ENCODE data around the gene TOM1L2.
"Not testable (repeated sequence)": the region's sequence is repeated elsewhere in the genome, so short reads cannot be mapped to it uniquely, and the experiment has no call there.

Gene TOM1L2

DNA sequence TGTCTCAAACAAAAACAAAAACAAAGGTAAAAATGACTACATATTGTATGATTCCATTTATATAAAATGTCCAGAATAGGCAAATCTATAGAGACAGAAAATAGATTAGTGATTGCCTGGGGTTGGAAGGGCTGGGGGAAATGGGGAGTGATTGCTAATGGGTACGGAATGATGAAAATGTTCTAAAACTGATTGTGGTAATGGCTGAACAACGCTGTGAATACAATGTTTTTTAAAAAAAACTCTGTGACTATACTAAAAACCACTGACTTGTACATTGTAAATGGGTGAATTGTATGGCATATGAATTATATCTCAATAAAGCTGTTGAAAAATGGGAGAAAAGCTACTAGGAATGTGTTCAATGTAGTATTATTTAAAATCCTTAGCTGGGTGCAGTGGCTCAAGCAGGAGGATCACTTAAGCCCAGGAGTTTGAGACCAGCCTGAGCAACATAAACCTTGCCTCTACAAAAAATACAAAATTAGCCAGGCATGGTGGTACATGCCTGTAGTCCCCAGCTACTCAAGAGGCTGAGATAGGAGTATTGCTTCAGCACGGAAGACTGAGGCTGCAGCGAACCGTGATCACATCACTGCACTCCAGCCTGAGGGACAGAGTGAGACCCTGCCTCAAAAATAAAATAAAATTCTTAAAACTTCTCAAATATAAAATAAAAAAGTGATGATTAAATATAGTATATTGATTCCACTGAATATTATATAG lies 47.9 kb downstream of the TOM1L2 start:
- no peak for DNase-seq (ENCODE audit: low spot score)

DNA sequence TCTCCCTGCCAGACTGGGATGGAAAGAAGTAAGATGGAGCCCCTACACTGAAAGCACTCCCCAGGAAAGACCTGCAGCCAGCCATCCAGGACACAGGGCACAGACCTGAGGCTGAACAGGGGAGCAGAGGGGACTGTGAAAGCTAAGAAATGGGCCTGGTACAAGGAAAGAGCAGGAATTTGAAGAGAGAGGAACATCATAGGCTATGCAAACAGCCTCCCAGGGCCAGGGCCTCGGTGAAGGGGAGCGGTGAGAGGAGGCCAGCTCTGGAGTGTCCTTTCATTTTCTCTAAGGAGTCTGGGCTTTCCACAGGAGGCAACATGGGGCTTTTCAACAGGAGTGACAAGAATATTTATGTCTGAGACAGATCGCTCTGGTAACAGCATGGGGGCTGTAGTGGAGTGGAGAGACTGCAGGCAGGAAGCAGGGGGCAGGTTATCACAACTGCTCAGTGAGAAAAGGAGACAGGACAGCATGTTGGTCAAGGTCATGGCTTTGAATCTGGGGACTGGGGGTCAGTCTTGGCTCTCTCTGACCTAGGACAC lies 50.1 kb downstream of the TOM1L2 start:
- DNase-seq (ENCODE audit: low spot score): no peak

DNA sequence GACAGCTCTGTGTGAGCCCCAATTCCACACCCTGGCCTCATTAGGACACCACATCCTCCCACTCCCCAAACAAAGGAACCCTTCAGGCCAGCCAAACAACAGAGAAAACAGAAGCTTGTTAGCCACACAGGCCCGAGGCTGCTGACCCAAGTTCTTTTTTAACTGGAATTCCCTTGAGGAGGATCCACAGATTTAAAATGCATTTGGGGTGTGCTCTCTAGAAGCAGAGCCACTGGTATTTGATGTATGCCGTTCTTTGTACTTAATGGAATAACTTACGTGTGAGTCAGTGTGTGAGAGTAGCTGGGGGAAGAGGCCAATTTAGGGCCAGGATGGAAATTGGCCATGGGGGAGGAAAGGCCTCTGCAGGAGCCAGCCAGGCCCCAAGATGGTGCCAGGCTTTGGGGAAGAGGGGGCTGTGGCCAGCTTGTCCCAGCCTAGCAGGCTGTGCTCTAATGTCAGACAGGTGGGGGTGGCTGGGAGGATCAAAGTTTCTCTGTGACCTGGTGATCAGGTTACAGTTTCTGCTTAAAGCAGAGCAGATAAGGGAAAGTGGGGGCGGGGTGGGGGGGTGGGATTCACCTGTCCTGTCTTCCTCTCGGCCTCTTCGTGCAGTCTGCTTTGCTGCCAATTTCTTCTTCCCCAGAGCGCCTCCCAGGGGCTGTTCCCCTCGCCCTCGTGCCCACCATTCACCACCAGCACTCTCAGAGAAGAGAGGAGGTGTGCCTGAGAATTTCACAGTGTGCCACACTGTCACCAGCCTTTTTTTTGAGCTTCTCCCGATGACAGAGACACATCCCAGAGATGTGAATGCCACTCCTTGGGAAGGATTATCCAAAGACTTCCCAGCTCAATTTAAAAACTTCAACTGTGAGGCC lies 50.8 kb downstream of the TOM1L2 start:
- DNase-seq (ENCODE audit: low spot score): no peak

DNA sequence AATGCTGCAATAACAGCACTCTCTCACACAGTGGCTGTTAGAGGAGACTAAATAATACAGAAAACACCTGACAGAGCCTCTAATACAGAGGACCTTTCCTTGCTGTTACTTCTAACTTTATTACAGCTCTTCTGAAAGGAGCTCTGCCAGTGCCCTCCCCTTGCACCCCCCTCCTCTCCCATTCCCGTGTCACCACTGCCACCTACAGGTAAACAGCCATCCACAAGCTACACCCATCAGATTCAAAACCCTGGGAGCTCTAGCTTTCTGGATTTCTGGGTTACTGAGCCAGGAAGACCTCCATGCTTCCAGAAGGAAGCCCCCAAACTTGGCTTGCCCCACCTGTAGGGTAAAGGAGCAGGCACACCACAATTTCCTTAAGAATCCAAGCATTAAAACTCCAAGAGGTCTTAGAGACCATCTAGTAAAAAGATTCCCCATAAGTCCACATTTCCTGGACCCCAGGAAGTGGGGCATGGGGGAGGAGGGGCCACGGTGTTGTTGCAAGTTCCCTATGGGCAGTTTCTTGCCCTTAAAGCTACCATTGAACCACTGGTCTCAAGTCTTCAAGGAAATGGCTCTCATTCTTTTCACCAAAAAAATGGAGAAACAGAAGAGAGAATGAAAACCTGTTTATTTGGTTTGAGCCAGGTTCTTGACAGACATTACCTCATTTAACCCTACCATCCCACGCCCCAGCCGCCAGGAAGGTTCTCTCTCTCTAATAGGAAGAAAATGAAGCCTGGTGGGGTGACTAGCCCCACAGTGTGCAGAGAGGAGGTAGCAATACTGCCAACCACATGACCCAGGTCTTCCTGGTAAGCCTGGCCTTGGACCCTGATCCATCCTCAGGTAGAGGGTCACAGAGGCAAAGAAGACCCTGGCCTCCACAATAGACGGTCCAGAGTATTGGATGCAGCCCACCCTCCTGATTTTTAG lies 52.8 kb downstream of the TOM1L2 start:
- DNase-seq (ENCODE audit: low spot score): peak; percentile 75

DNA sequence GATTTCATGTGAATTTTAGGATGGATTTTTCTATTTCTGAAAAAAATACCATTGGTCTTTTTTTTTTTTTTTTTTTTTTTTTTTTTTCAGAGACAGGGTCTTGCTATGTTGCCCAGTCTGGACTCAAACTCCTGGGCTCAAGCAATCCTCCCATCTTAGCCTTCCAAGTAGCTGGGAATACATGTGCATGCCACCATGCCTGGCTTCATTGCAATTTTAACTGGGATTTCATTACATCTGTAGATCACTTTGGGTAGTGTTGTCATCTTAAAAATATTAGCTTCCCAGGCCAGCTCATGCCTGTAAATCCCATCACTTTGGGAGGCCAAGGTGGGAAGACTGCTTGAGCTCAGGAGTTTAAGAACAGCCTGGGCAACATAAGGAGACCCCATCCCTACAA lies 54.8 kb downstream of the TOM1L2 start:
- DNase-seq (ENCODE audit: low spot score): no peak

DNA sequence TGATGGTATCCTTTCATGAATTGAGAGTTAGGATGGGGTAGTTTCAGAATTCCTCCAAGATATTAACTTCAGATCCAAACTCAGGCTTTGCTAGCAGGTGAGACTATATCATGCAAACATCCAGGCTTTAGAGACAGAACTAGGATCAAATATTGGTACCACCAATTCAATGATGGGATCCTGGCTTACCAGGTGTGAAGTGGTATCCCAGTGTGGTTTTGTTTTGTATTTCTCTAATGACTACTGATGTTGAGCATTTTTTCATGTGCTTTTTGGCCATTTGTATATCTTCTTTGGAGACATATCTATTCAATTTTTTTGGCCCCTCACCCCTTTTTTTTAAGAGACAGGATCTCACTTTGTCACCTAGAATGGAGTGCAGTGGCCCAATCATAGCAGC lies 57.0 kb downstream of the TOM1L2 start:
- DNase-seq (ENCODE audit: low spot score): no peak

DNA sequence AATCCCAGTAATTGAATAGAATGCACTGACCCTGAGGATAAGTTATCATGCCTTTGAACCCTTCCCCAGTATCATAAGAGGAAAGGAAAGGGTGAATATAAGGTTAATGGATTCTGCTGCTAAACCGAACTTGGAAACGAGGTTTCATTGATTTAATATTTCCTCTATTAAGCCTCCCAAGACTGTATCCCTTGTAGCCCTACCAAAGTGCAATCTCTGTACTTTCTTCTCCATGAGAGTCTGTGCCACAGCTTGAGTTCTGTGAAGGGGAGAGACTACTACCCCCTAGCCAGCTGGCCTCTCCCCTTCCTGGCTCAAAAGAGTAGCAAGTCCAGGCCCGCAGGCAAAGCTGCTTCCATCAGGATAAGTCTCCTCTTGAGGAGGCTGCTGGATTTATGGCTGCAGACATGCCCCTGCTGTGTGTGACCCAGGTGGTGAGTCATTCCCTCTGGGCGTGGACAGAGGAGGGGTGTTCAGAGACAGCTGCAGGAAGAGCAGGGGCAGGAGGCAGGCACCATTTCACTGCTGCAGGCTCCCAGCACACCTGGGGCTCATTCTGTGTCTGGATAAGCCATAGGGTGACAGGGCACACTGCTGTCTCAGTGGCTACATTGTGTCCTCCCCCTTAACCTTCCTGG lies 58.4 kb downstream of the TOM1L2 start:
- DNase-seq (ENCODE audit: low spot score): peak; percentile 62

DNA sequence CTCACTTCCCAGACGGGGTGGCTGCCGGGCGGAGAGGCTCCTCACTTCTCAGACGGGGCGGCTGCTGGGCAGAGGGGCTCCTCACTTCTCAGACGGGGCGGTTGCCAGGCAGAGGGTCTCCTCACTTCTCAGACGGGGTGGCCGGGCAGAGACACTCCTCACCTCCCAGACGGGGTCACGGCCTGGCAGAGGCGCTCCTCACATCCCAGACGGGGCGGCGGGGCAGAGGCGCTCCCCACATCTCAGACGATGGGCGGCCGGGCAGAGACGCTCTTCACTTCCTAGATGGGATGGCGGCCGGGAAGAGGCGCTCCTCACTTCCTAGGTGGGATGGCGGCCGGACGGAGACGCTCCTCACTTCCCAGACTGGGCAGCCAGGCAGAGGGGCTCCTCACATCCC lies 59.9 kb downstream of the TOM1L2 start:
- not testable (repeated sequence) for DNase-seq (ENCODE audit: low spot score)

DNA sequence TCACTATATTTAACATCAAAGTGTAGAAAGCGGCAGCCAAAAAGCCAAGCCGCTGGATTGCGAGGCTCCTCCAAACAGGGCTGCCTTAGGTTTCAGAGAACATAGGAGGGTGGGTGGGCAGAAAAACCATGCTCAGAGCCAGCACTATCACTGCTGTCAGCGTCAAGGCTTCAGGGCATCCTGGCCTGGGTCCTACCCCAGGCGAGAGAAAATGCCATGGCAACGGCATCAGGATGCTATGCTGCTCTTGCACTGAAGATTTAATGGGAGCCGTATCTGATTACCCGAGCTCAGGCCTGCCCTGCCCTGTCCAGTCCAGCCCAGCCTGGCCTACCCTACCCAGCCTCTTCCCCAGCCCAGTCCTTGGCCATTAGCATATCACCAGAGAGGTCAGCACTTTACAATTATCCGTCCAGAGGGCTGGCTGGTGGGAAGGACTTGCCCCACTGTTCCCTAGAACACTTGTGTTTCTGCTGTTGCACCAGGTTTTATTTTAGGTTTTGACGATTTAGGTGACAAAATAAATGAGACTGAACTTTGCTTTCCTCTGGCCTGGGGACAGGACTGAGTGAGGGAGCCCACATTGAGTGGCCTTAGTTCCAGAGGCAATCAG lies 61.1 kb downstream of the TOM1L2 start:
- DNase-seq (ENCODE audit: low spot score): no peak

DNA sequence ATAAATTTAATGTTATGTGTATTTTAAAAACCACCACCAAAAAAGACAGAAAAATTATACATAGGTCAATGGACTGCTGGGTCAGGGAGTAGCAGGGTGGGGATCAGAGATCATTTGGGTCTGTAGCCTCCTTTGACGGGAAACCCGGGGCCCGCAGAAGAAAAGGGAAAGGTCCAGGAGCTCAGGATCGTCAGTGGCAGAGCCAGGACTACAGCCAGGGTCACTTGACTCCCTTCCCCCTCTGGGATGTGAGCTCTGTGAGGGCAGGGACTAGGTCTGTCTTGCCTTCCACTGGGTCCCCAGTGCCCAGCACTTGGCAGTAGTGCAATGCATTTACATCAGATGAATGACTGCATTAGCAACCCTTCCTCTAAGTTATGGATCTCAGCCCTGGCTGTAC lies 62.1 kb downstream of the TOM1L2 start:
- no peak for DNase-seq (ENCODE audit: low spot score)

DNA sequence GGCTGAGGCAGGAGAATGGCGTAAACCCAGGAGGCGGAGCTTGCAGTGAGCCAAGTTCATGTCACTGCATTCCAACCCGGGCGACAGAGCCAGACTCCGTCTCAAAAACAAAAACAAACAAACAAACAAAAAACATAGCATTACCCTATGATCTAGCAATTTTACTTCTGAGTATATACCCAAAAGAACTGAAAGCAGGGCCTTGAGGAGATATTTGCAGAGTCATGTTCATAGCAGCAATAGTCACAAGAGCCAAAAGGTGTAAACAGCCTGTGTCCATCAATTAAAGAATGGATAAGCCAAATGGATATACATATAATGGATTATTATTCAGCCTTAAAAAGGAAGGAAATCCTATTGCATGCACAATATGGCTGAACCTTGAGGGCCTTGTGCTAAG lies 63.1 kb downstream of the TOM1L2 start:
- DNase-seq (ENCODE audit: low spot score): no peak

DNA sequence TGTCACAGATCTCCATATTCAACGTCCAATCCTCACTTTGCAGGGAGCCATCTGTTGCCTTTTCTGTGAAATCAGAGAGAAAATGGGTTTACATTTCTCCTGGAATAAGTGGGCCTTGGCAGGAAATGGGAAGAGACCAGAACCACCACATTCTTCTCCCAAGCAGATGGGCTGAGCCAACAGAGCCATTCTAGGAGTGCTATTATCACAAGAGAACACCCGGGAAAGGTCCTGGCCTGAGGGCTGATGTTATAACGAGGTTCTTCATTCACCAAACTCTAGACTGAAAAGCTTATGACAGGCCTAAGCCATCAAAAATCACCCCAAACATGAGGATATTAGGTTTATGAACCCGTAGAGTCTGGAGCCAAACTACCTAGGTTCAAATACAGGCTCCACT lies 64.7 kb downstream of the TOM1L2 start:
- no peak for DNase-seq (ENCODE audit: low spot score)

DNA sequence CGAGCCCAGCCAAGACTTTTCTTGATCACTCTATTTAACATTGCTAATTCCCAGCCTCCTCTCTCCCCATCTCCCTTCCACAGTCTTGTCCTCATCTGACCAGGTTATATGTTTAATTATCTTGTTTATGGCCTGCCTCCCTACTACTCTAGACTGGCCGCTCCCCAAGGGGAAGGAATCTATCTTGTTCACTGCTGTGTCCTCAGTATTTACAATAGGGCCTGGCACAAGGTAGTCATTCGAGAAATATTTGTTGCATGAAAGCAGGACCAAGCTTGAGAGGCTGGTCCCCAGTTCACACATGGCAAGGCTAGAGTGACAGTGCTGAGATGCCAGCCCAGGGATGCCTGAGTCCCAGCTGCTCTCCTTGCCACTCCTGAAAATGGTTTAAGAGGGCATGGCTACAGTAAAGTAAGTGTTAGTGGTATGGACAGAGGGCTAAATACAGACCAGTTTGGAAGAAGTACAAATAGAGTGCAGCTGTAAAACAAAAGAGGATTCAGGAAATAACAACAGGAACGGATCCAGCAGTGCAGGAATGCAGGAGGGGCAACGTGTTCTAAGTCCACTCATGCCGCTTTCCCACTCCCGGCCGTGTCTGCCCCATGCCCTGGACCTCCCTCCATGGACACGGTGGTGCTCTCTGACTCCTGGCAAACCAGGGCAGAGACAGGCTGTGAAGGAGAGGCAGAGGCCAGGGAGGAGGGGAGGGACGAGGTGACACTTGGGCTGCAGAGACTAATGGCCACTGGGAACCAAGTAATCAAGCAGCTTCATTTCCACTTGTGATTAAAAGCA lies 65.6 kb downstream of the TOM1L2 start:
- no peak for DNase-seq (ENCODE audit: low spot score)

DNA sequence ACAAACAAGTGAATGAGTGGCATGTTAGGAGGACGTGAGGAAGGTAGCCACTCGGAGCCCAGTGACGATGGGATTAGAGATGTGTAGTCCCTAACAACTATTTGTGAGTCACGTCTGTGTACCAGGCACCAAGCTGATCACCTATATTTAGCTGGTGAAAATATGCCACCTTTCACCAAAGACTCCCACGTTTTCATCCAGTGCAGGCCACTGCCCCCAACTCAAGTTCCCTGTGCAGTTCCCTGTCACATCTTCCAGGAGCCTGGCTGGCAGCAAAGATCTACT lies 67.2 kb downstream of the TOM1L2 start:
- DNase-seq (ENCODE audit: low spot score): no peak

DNA sequence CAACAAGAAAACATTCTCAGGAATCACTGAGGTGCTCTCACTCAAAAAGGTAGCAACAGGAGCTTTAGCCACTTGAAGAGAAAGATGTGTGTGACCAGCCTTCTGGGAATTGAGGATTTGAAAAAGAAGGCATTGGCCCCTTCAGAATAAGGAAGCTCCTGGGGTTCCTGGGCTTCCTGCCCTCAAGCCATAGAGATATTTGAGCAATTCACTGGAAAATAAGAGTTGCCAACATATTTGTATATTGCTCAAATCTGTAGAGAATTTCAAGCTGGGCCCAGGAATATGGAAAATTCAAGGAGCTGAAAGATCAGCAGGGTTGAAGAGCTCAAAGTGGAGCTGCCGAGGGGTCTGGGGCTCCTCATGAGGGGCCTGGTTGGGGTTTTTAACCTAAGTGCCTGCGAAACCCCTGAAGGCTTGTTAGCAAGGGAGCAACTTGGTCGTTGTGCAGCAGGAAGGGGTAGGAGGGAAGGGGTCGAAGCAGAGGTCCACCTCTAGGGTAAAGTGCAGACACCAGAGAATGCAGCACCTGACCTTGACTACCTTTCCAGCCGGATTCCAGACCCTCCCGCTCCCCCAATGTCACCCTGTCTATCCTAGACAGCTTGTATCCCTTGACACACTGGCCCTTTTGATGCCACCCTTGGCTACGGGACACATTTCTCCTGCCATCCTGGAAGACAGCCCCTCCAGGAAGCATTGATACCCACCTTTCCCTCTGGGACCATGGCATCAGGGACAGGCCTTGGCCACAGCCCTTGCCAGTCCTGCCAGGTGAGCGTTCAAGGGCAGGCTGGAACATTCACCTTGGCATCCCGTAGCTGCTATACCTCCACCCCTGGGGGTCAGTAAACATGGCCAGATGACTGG lies 67.8 kb downstream of the TOM1L2 start:
- no peak for DNase-seq (ENCODE audit: low spot score)

DNA sequence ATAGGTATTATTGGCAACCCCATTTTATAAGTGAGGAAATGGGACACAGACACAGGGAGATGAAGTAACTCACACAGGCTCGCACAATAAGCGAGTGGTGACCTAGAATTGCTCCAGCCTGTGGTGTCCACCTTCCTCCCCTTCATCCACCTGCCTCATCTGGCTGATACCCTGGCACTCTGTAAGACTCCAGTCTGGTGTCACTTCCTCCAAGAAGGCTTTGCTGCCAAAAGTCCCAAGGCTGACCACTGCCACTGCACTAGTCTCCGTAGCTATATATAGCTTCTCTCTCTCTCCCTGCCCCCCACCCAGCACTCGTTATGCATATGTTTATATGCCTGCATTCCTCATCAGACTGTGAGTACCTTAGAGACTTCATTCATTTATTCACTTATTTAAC lies 69.3 kb downstream of the TOM1L2 start:
- DNase-seq (ENCODE audit: low spot score): no peak

DNA sequence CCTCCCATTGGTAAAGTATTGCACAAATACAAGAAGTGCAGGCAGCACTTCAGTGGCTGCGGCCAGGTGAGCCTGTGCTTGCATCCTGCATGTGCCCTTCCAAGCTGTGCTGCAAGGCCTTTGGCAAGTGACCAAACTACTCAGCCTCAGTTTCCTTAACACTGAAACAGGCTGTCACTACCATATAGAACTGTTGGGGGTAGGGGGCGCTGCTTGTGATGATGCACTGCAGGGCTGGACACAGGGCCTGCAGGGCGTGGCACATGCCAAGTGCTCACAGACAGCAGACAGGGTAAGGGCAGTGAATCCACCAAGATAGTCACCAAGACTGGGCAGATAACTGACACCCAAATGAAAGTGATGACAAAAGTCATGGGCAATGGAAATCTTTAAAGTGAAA lies 69.8 kb downstream of the TOM1L2 start:
- DNase-seq (ENCODE audit: low spot score): no peak

DNA sequence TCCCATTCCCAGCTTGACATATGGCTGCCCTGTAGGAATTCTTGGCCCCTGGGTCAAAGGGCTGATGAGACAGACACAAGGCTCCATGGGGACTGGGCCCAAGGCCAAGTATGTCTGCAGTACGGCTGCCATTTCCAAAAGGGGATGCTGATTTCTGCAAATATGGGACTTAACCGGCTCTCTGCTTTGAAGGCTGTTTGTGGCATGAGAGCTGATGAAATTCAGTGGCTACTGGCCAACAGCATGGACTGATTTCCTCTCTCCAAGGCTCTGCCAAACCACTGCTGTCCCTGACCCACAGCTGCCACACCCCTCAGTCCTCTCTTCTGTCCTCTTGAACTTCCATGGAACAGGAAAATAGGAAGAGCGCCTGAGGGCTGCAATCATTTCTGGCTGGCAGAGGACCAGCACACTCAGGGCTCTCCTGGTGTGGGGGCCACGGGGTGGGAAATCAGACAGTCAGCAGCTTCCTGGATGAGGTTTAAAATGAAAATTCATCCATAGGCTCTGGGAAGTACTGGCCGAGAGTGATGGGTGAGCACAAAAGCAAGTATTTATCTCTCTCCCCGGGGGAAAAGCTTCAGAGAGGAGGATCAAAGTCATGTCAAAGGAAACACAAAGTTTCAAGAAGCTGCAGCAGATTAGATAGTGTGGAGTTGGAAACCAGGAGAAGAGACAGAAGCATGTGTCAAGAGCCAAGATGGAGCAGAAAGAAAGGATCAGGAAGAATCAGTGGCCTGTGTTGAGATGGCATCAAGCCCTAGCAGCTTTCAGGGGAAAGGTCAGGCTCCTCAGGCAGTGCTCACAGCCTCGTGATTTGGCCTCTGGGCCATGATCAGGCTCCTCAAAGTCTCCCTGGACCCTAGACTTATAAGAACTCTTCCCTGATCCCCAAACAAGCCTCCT lies 71.3 kb downstream of the TOM1L2 start:
- no peak for DNase-seq (ENCODE audit: low spot score)

DNA sequence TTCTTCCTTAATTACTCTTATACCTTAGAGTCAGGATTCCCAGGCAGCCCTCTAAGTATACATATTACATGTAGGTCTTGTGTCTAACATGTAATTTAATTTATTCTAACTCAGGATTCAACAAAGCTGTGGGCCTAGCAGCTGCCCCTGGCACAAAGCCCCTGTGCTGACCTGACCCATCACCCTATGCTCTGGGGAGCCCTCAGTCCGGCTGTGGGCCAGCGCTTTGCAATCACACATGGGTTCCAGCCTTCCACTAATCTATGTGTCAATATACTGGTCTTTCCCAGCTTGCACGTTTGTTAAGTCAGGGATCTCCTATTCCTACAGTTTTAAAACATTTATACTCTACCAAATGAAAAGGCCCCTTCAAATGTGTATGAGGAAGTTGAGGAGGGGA lies 72.7 kb downstream of the TOM1L2 start:
- DNase-seq (ENCODE audit: low spot score): no peak

Measured in D341Med (cell line).